Thyroid gland (tissue), 4 donors: ENCODE data around the gene GRK2. TPM values are rescaled to one million over a fixed set of nuclear protein-coding genes. Genes with fewer than 3 reads are reported as not detected.
"Not testable (repeated sequence)": the region's sequence is repeated elsewhere in the genome, so short reads cannot be mapped to it uniquely, and the experiment has no call there.

Experiments
- DNase-seq, 2 donors: peaks; one replicate each; pipeline ENCODE4 v3.0.0-alpha.2; 2019
- H3K27ac ChIP-seq, 3 donors: fragments of 200-600 bp; sonication (generic); 1 replicate in 2 of 3; 2 replicates in 1 of 3; pipeline ENCODE4 v1.5.1; 2016 to 2019; ENCODE audit warnings: mild to moderate bottlenecking in 1 of 3, moderate library complexity in 1 of 3
- H3K27me3 ChIP-seq: fragments of 200-600 bp; sonication (generic); one replicate; pipeline ENCODE4 v1.5.1; 2019
- H3K36me3 ChIP-seq, 2 donors: fragments of 200-600 bp; sonication (generic); one replicate each; pipeline ENCODE4 v1.5.1; 2016 to 2019
- H3K4me1 ChIP-seq, 2 donors: fragments of 200-600 bp; sonication (generic); one replicate each; pipeline ENCODE4 v1.5.1; 2017 to 2019
- H3K4me3 ChIP-seq, 3 donors: fragments of 200-600 bp; sonication (generic); replicated peaks in 1 of 3; 1 replicate in 2 of 3; 2 replicates in 1 of 3; pipeline ENCODE4 v1.5.1; 2016; ENCODE audit warnings: mild to moderate bottlenecking in 1 of 3
- H3K9me3 ChIP-seq: fragments of 200-600 bp; sonication (generic); one replicate; pipeline ENCODE4 v1.5.1; 2017
- CTCF ChIP-seq, 6 experiments: fragments of 200-600 bp in 3 of 6; fragments of 450-650 bp in 3 of 6; sonication (generic) in 3 of 6; IDR thresholded peaks; one replicate each; pipeline ENCODE4 v1.5.1; 2016 to 2019; ENCODE audit warnings: antibody characterized with exemption in 6 of 6, mild to moderate bottlenecking in 2 of 6, inconsistent platforms in 1 of 6, moderate library complexity in 1 of 6
- POLR2A ChIP-seq, 2 donors: fragments of 450-650 bp; IDR thresholded peaks; one replicate each; pipeline ENCODE4 v1.6.1; 2017; ENCODE audit warnings: antibody characterized with exemption in 2 of 2, mild to moderate bottlenecking in 2 of 2, moderate library complexity in 1 of 2
- WGBS, 2 donors: methylation state at CpG; one replicate each; pipeline ENCODE4 v1.1.5; 2017; 5-methylcytosine and 5-hydroxymethylcytosine counted together
- intact Hi-C: fragments of 100-400 bp; cut with DNase I; formaldehyde crosslinking; loops from one replicate; pipeline ENCODE4 v1.15.1; 2023
- total RNA-seq, 4 donors: library from RNA; depleted of rRNA; stranded (reverse); fragments of >200 nt; gene quantifications; one replicate each; pipeline ENCODE4 v1.2.3, GENCODE V29; 2016

Gene GRK2
- total RNA-seq, 4 donors from 2014 or later = 32.8 to 55.8 (median 40.6) TPM

- intact Hi-C loops = loop anchor here (5.0 kb wide), 1 partner anchor 235 kb away; no protein-coding TSS in a partner anchor
- WGBS, 2 donors = 0 to 1% methylated on average over 31 to 35 of the region's 55 CpGs
- peak; percentile 96 to 98 for DNase-seq
- Histone ChIP-seq H3K4me3 (peak overlapping the region; percentile 38 to 94 (median 92)), H3K4me1 (peaks cover 15 to 16% of the 10 kb centered on the region in 2 donors), H3K27ac (peak overlapping the region; percentile 95 to 97 (median 96)), H3K27me3 (no peaks in the 10 kb centered on the region), H3K36me3 (no peaks in the 10 kb centered on the region), H3K9me3 (no peaks in the 10 kb centered on the region)
- TF ChIP-seq CTCF (IDR thresholded peaks at IDR 0.05) (peak; percentile 58 to 99 (median 96)), POLR2A (IDR thresholded peaks at IDR 0.05) (peak in 1 of 2 donors; percentile 72)
Observed at GRCh38 chr11:67317205-67317887, 51.1 kb downstream of the GRK2 start.

GRCh38 chr11:67317888-67318555 lies 51.7 kb downstream of the GRK2 start:
- Histone ChIP-seq H3K27me3 (no peaks in the 10 kb centered on the region), H3K9me3 (no peaks in the 10 kb centered on the region), H3K4me3 (peak overlapping the region; percentile 38 to 94 (median 92)), H3K4me1 (peaks cover 15 to 16% of the 10 kb centered on the region in 2 donors), H3K36me3 (no peaks in the 10 kb centered on the region), H3K27ac (peak overlapping the region; percentile 95 to 97 (median 96))
- TF ChIP-seq CTCF (IDR thresholded peaks at IDR 0.05) (no peak), POLR2A (IDR thresholded peaks at IDR 0.05) (no peak)
- 0 to 1% methylated on average over 15 to 18 of the region's 53 CpGs for WGBS, 2 donors
- DNase-seq = peak; percentile 55 to 58
- intact Hi-C loops = loop anchor here (2.0 to 5.0 kb wide), 2 partner anchors 51 to 236 kb away; partner anchors contain the start of gene GRK2

GRCh38 chr11:67318876-67319275 lies 52.6 kb downstream of the GRK2 start:
- DNase-seq, H3K27ac ChIP-seq, H3K9me3 ChIP-seq, H3K27me3 ChIP-seq, H3K36me3 ChIP-seq: not testable (repeated sequence)
- 84 to 86% methylated on average over 12 of the region's 12 CpGs for WGBS, 2 donors
- intact Hi-C loops = loop anchor here (2.0 to 5.0 kb wide), 2 partner anchors 52 to 237 kb away; partner anchors contain the start of gene GRK2
- H3K4me1 ChIP-seq = peaks cover 15 to 16% of the 10 kb centered on the region in 2 donors
- H3K4me3 ChIP-seq = peak overlapping the region in 1 of 3 donors; percentile 92

- WGBS, 2 donors = 90 to 92% methylated on average over 3 of the region's 3 CpGs
- intact Hi-C loops = no loop called here
Observed at GRCh38 chr11:67320011-67320410, 53.7 kb downstream of the GRK2 start.

GRCh38 chr11:67320691-67321090 lies 54.4 kb downstream of the GRK2 start:
- WGBS, 2 donors = 96 to 97% methylated on average over 2 of the region's 2 CpGs
- Histone ChIP-seq H3K27me3 (no peaks in the 10 kb centered on the region), H3K4me3 (no peak overlapping the region), H3K36me3 (no peaks in the 10 kb centered on the region), H3K4me1 (peaks cover 15 to 16% of the 10 kb centered on the region in 2 donors), H3K27ac (no peak overlapping the region), H3K9me3 (no peaks in the 10 kb centered on the region)
- no peak for TF ChIP-seq CTCF (IDR thresholded peaks at IDR 0.05)
- no peak for TF ChIP-seq POLR2A (IDR thresholded peaks at IDR 0.05)
- intact Hi-C loops = no loop called here
- DNase-seq = no peak

More at GRCh38 chr11:67320011-67320410, 53.7 kb downstream of the GRK2 start:
- TF ChIP-seq CTCF (IDR thresholded peaks at IDR 0.05) = no peak
- no peak for TF ChIP-seq POLR2A (IDR thresholded peaks at IDR 0.05)
- H3K4me1 ChIP-seq = peaks cover 15 to 16% of the 10 kb centered on the region in 2 donors
- no peak overlapping the region for H3K4me3 ChIP-seq
- no peaks in the 10 kb centered on the region for H3K9me3 ChIP-seq
- no peaks in the 10 kb centered on the region for H3K36me3 ChIP-seq
- DNase-seq = no peak
- H3K27ac ChIP-seq = no peak overlapping the region
- no peaks in the 10 kb centered on the region for H3K27me3 ChIP-seq
